K562 (cell line): ENCODE data around the gene CNR2. TPM values are rescaled to one million over a fixed set of nuclear protein-coding genes. Genes with fewer than 3 reads are reported as not detected.

ENCODE experiments used
- ATAC-seq: fragments of 200-7000 bp; cut with Tn5 transposase; 3 replicates; pipeline ENCODE4 v1.9.1; 2020; ENCODE audit warnings: moderate library complexity
- BruUV-seq: library from RNA; stranded (reverse); fragments of 400-500 nt; replicated peaks from 2 replicates; lab custom pipeline; 2021; lab: Mats Ljungman, UMichigan
- CTCF ChIA-PET: fragments of 300-600 bp; formaldehyde crosslinking; extraction: SDS; loops from one replicate; lab custom pipeline; 2021; ENCODE audit warnings: low intra/inter-chr PET ratio; lab: Yijun Ruan, JAX
- POLR2A ChIA-PET: fragments of 300-600, 350-650 bp; sonication (Branson Sonifier 250); formaldehyde crosslinking; extraction: SDS; loops from one replicate; lab custom pipeline; 2021; ENCODE audit warnings: antibody characterized with exemption, inconsistent platforms; lab: Yijun Ruan, JAX
- DNase-seq, 4 experiments: peaks; one replicate each; pipeline versions ENCODE4 v3.0.0 to v3.0.0-alpha.2; 2011 to 2018; ENCODE audit warnings: low spot score in 3 of 4, mixed read lengths in 3 of 4; ENCODE audit errors: extremely low read depth in 1 of 4
- FAIRE-seq: peaks from 2 replicates; lab custom pipeline; 2011; peaks lifted over from hg19 to GRCh38; lab: Jason Lieb, UNC
- H2AFZ ChIP-seq: 2 replicates; pipeline ENCODE4 v1.6.0; 2011; ENCODE audit warnings: low read depth, low read length, control low read depth, inconsistent platforms
- H3K27ac ChIP-seq: fragments of 200-600 bp; 3 replicates; pipeline ENCODE4 v1.8.0; 2011; ENCODE audit warnings: low read depth, mild to moderate bottlenecking, control low read depth, inconsistent platforms, low read length, moderate library complexity, mixed read lengths; ENCODE audit errors: extremely low read depth
- H3K27me3 ChIP-seq, 2 experiments: fragments of 300-600 bp in 1 of 2; 2 replicates in 1 of 2; 3 replicates in 1 of 2; pipeline versions ENCODE4 v1.6.0 to v1.8.0; 2011; ENCODE audit warnings: inconsistent platforms in 2 of 2, low read length in 2 of 2, mild to moderate bottlenecking in 1 of 2, mixed read lengths in 1 of 2, moderate library complexity in 1 of 2; ENCODE audit not compliant: control insufficient read depth in 2 of 2, insufficient read depth in 2 of 2
- H3K36me3 ChIP-seq: fragments of 300-600 bp; 3 replicates; pipeline ENCODE4 v1.8.0; 2011; ENCODE audit warnings: mild to moderate bottlenecking, low read length, inconsistent platforms; ENCODE audit not compliant: control insufficient read depth, insufficient read depth
- H3K4me1 ChIP-seq, 2 experiments: fragments of 200-600 bp in 1 of 2; replicated peaks in 1 of 2; 2 replicates in 1 of 2; 3 replicates in 1 of 2; pipeline versions ENCODE4 v1.5.1 to v1.8.0; 2011; ENCODE audit warnings: inconsistent platforms in 2 of 2, low read length in 2 of 2, mild to moderate bottlenecking in 1 of 2, mixed read lengths in 1 of 2, moderate library complexity in 1 of 2; ENCODE audit not compliant: control insufficient read depth in 2 of 2, insufficient read depth in 2 of 2
- H3K4me2 ChIP-seq: 2 replicates; pipeline ENCODE4 v1.6.1; 2011; ENCODE audit warnings: low read length, control low read depth, inconsistent platforms, mixed read lengths; ENCODE audit not compliant: insufficient read depth
- H3K4me3 ChIP-seq: fragments of 200-600 bp; sonication (generic), shearing (Covaris generic); 2 replicates; pipeline ENCODE4 v1.5.1; 2016; ENCODE audit warnings: control low read depth, inconsistent platforms
- H3K79me2 ChIP-seq: fragments of 200-600 bp; 3 replicates; pipeline ENCODE4 v1.8.0; 2011; ENCODE audit warnings: low read length, inconsistent platforms; ENCODE audit not compliant: control insufficient read depth, insufficient read depth
- H3K9ac ChIP-seq, 2 experiments: 2 replicates each; pipeline versions ENCODE4 v1.6.0 to v1.6.1; 2011; ENCODE audit warnings: low read depth in 2 of 2, low read length in 2 of 2, control low read depth in 1 of 2, inconsistent platforms in 1 of 2, mild to moderate bottlenecking in 1 of 2, mixed read lengths in 1 of 2; ENCODE audit not compliant: insufficient read depth in 1 of 2
- H3K9me1 ChIP-seq: one replicate; pipeline ENCODE4 v1.6.0; 2011; ENCODE audit warnings: inconsistent platforms, mild to moderate bottlenecking, low read length, moderate library complexity; ENCODE audit not compliant: control insufficient read depth, insufficient read depth
- H3K9me3 ChIP-seq: replicated peaks from 2 replicates; pipeline ENCODE4 v1.5.1; 2011; ENCODE audit warnings: low read depth, low read length, inconsistent platforms; ENCODE audit not compliant: control insufficient read depth, insufficient read depth
- H4K20me1 ChIP-seq: replicated peaks from 2 replicates; pipeline ENCODE4 v1.6.1; 2011; ENCODE audit warnings: low read length, inconsistent platforms, mixed read lengths; ENCODE audit not compliant: control insufficient read depth, insufficient read depth
- ARID1B ChIP-seq: fragments of 450-650 bp; IDR thresholded peaks from 2 replicates; pipeline ENCODE4 v1.6.1; 2016; ENCODE audit warnings: antibody characterized with exemption, mild to moderate bottlenecking, inconsistent platforms
- EP300 ChIP-seq: IDR thresholded peaks from 2 replicates; pipeline ENCODE4 v1.6.1; 2012; ENCODE audit warnings: low read length, improper control_type of control experiment
- ETV6 ChIP-seq, 3 experiments: fragments of 150-350 bp in 1 of 3; sonication (generic) in 1 of 3; formaldehyde crosslinking in 1 of 3; IDR thresholded peaks; 2 replicates each; pipeline versions ENCODE4 v1.6.1 to v1.8.0; 2014 to 2022; ENCODE audit warnings: borderline replicate concordance in 2 of 3, low read depth in 2 of 3, antibody characterized with exemption in 1 of 3, low read length in 1 of 3, mild to moderate bottlenecking in 1 of 3, missing genetic modification reagents in 1 of 3
- HNRNPL ChIP-seq: fragments of 200-400 bp; formaldehyde crosslinking; IDR thresholded peaks from 2 replicates; pipeline ENCODE4 v1.6.1; 2017; ENCODE audit warnings: low read depth, mild to moderate bottlenecking, low read length
- MAFG ChIP-seq: fragments of 450-650 bp; conservative IDR thresholded peaks from 2 replicates; pipeline ENCODE4 v1.6.1; 2016; ENCODE audit warnings: missing genetic modification characterization, missing compliant biosample characterization
- NFRKB ChIP-seq: fragments of 450-650 bp; IDR thresholded peaks from 2 replicates; pipeline ENCODE4 v1.6.1; 2016; ENCODE audit warnings: low read depth
- SMARCE1 ChIP-seq: fragments of 450-650 bp; IDR thresholded peaks from 2 replicates; pipeline ENCODE4 v1.7.1; 2016; ENCODE audit warnings: mild to moderate bottlenecking
- SPI1 ChIP-seq: IDR thresholded peaks from 2 replicates; pipeline ENCODE4 v1.6.1; 2011; ENCODE audit warnings: low read depth, low read length, control low read depth, borderline replicate concordance
- SREBF2 ChIP-seq: sonication (generic); formaldehyde crosslinking; IDR thresholded peaks from 2 replicates; pipeline ENCODE4 v1.4.0; 2020; ENCODE audit warnings: mild to moderate bottlenecking, missing genetic modification reagents
- WGBS: fragments of 100-300 bp; shearing (Covaris generic); methylation state at CpG from one replicate; pipeline ENCODE4 v1.1.6; 2016; ENCODE audit warnings: low coverage, mixed read lengths; ENCODE audit not compliant: insufficient coverage; ENCODE audit errors: missing lambda C conversion rate; 5-methylcytosine and 5-hydroxymethylcytosine counted together
- in situ Hi-C: fragments of 300-500 bp; cut with MboI; formaldehyde crosslinking; loops from 4 replicates; pipeline ENCODE4 v1.15.0; 2018; ENCODE audit warnings: inconsistent platforms, mixed read lengths
- intact Hi-C: fragments of 100-400 bp; cut with micrococcal nuclease; formaldehyde crosslinking; loops from 2 replicates; pipeline ENCODE4 v1.14.2; 2022
- polyA plus RNA-seq, 8 experiments: library from polyadenylated mRNA; depleted of rRNA in 4 of 8; stranded (reverse) in 5 of 8; unstranded in 3 of 8; fragments of >200 nt; fragmentation: Nextera tagmentation in 2 of 8; fragmentation: Illumina TruSeq in 1 of 8; extraction: Ambion mirVana in 2 of 8; extraction: Trizol in 1 of 8; gene quantifications; 2 replicates each; pipeline versions ENCODE4 v1.2.1 to v1.2.3, GENCODE V29; 2011 to 2014; ENCODE audit warnings: inconsistent platforms in 1 of 8, missing spikeins in 1 of 8
- total RNA-seq, 7 experiments: library from RNA; depleted of rRNA in 6 of 7; stranded (reverse); fragments of >200 nt in 6 of 7; fragmentation: Illumina TruSeq in 2 of 7; extraction: Trizol in 2 of 7; gene quantifications; 2 replicates each; pipeline versions ENCODE4 v1.2.1 to v1.2.3, GENCODE V29; 2011 to 2021; ENCODE audit warnings: low replicate concordance in 1 of 7
- TF ChIP-seq, protein P1 (sequence below): sonication (generic); formaldehyde crosslinking; IDR thresholded peaks from 2 replicates; pipeline ENCODE4 v1.8.0; 2022; ENCODE audit warnings: mild to moderate bottlenecking, missing genetic modification reagents, borderline replicate concordance
- TF ChIP-seq, protein P2 (sequence below): fragments of 250-450 bp; sonication (Bioruptor Pico); IDR thresholded peaks from 2 replicates; pipeline ENCODE4 v1.5.0; 2021; ENCODE audit warnings: mild to moderate bottlenecking, moderate library complexity

Gene CNR2
- total and polyA plus RNA-seq, 9 of the 15 experiments (the other 6 are each of a cell fraction or from before 2014, with no cell fraction given) = not detected

DNA sequence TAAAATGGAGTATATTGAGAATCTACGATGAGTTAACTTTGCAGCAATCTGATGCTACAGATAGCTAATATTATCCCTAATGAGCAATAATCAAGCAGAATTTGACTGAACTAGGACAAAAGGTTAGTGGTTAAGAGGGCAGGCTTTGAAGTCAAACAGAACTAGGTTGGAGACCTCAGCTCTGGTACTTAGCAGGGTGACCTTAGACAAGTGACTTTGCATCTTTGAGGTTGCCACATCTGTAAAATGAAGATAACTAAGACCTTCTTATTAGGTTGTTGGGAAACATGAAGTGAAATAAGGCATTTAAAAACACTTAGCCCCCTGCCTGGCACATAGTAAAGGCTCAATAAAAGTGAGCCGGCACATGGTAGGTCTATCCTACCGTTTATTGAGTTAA lies 40.7 kb downstream of the CNR2 start (continued):
- TF ChIP-seq SMARCE1 = peak; percentile 48; the same call in 1 of the 2 replicates
- TF ChIP-seq, protein P1, sequence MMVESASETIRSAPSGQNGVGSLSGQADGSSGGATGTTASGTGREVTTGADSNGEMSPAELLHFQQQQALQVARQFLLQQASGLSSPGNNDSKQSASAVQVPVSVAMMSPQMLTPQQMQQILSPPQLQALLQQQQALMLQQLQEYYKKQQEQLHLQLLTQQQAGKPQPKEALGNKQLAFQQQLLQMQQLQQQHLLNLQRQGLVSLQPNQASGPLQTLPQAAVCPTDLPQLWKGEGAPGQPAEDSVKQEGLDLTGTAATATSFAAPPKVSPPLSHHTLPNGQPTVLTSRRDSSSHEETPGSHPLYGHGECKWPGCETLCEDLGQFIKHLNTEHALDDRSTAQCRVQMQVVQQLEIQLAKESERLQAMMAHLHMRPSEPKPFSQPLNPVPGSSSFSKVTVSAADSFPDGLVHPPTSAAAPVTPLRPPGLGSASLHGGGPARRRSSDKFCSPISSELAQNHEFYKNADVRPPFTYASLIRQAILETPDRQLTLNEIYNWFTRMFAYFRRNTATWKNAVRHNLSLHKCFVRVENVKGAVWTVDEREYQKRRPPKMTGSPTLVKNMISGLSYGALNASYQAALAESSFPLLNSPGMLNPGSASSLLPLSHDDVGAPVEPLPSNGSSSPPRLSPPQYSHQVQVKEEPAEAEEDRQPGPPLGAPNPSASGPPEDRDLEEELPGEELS (CRISPR knock-in tag) = no peak

DNA sequence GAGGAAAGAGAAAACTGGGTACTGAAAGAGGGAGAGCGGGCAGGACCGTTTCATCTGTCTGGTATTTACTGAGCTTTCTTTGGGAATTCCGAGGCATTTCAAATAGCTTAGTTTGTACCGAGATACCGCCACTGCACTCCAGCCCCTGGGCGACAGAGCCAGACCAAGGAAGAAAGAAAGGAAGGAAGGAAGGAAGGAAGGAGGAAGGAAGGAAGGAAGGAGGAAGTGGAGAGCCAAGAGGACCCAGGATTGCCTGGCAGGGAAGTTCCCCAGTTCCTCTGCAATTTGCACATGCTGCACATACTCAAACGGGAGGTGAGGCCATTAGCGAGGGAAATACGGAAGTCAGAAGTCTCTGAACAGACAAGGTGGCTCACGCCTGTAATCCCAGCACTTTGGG lies 44.1 kb downstream of the CNR2 start:
- FAIRE-seq = no peak
- intact Hi-C loops = loop anchor here (5.0 kb wide), 1 partner anchor 48 kb away; no protein-coding TSS in a partner anchor
- Histone ChIP-seq H4K20me1 (no peaks in the 10 kb centered on the region), H3K27ac (peak overlapping the region; percentile 74), H3K4me2 (peak overlapping the region; percentile 83), H3K27me3 (no peaks in the 10 kb centered on the region), H3K79me2 (no peaks in the 10 kb centered on the region; the same call in 2 of the 3 replicates), H3K9me3 (no peaks in the 10 kb centered on the region), H3K4me3 (peak overlapping the region; percentile 72; the same call in 1 of the 2 replicates), H3K36me3 (0 out of 3 replicates have a peak, but pooled peaks cover 7% of the 10 kb centered on the region), H3K4me1 (peaks cover 14 to 25% of the 10 kb centered on the region in 2 experiments), H3K9ac (peak overlapping the region; percentile 9 to 70; a peak in 3 of 4 replicates), H2AFZ (peak overlapping the region; percentile 99), H3K9me1 (no peaks in the 10 kb centered on the region)
- ChIA-PET CTCF (interaction anchor here (0.9 to 2.7 kb wide), 2 partner anchors 58 to 59 kb away, joined by 3 to 14 read pairs; no protein-coding TSS in a partner anchor), POLR2A (no interaction called here)
- WGBS = 64% methylated on average over 8 of the region's 10 CpGs
- no peak for DNase-seq
- TF ChIP-seq SPI1 = peak; percentile 61; the same call in 1 of the 2 replicates
- TF ChIP-seq ARID1B = 0 out of 2 replicates have a peak, but pooled peaks have one; percentile 8
- peak in 1 of 2 experiments; percentile 33; a peak in 1 of 4 replicates for TF ChIP-seq ETV6 (IDR thresholded peaks at IDR 0.05; ENCODE audit: borderline replicate concordance in 1 of 2, low read depth in 2 of 2, low read length in 1 of 2)
- no peak for TF ChIP-seq ETV6 (CRISPR knock-in tag; IDR thresholded peaks at IDR 0.05; ENCODE audit: borderline replicate concordance)
- 0 out of 2 replicates have a peak, but pooled peaks have one; percentile 20 for TF ChIP-seq NFRKB
- TF ChIP-seq MAFG = no peak
- TF ChIP-seq EP300 = 0 out of 2 replicates have a peak, but pooled peaks have one; percentile 0
- TF ChIP-seq, protein P2, sequence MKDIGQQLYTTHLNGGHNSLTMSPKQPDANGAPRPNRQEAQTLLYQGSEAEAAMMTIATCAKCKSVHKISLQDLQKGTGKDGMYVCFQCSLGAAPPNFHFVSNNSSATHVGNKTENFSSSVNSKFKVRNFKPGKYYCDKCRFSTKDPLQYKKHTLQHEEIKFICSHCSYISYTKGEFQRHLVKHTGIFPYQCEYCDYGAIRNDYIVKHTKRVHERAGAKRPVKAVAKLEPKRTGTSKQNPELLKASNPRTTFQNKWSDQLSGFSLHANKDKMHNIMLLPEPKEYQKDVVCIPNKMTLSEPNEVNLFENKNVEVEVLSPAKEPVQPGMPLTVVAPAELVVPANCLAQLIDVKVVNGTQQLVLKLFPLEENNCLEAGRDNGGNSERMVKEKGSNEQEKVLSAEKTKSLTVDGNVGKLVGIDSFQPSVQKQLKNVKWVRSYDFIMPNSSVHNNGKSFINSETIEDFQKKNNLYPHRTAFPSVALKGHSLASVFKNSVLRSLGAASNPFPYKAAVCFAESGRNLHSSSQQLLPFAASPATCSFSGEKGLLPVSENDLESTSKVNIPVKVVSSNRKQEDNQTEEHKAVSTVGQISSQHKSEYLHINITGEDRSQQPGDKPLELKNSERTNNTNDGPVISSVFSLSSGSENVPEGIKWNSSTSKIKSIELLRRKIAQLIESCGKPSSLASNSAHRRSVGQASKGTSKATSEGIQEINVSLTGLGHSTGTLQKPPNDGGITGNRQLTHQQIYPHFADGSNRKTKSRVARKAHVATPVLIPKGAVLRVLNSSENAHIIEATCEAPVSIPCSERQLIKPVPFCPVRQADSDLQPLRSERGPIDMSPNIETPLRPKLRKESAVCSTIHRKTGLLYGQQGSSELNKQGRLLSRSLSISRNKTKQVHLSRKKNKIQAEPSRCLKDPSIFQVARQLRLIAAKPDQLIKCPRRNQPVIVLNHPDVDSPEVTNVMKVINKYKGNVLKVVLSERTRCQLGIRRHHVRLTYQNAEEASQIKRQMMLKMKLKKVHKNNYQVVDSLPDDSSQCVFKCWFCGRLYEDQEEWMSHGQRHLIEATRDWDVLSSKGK (CRISPR knock-in tag) = no peak
- TF ChIP-seq SREBF2 (CRISPR knock-in tag) = 0 out of 2 replicates have a peak, but pooled peaks have one; percentile 3
- TF ChIP-seq HNRNPL = no peak
- in situ Hi-C loops = no loop called here
- BruUV-seq = no TSS peak
- no peak for ATAC-seq
